Breast epithelium (tissue), 4 donors: ENCODE measurements around the gene CEP78. TPM values are rescaled to one million over a fixed set of nuclear protein-coding genes. Genes with fewer than 3 reads are reported as not detected.

Experiments
- DNase-seq, 2 donors: peaks; one replicate each; pipeline ENCODE4 v3.0.0-alpha.2; 2019; ENCODE audit warnings: low spot score in 2 of 2
- H3K27ac ChIP-seq, 2 donors: fragments of 200-600 bp; sonication (generic) in 1 of 2; one replicate each; pipeline ENCODE4 v1.5.1; 2016 to 2019; ENCODE audit warnings: mild to moderate bottlenecking in 1 of 2
- H3K27me3 ChIP-seq, 2 donors: fragments of 200-600 bp; sonication (generic) in 1 of 2; one replicate each; pipeline versions ENCODE4 v1.5.1 to v1.6.0; 2017 to 2019; ENCODE audit warnings: control low read depth in 1 of 2, mild to moderate bottlenecking in 1 of 2
- H3K36me3 ChIP-seq: fragments of 200-600 bp; one replicate; pipeline ENCODE4 v1.5.1; 2019
- H3K4me1 ChIP-seq, 2 donors: fragments of 200-600 bp; sonication (generic); one replicate each; pipeline ENCODE4 v1.5.1; 2016 to 2019; ENCODE audit warnings: control low read depth in 1 of 2
- H3K4me3 ChIP-seq, 3 donors: fragments of 200-600 bp; sonication (generic); 1 replicate in 2 of 3; 2 replicates in 1 of 3; pipeline ENCODE4 v1.5.1; 2016 to 2019; ENCODE audit warnings: mild to moderate bottlenecking in 3 of 3, moderate library complexity in 2 of 3
- H3K9me3 ChIP-seq, 2 donors: fragments of 200-600 bp; sonication (generic) in 1 of 2; one replicate each; pipeline ENCODE4 v1.5.1; 2016 to 2019; ENCODE audit warnings: control low read depth in 1 of 2
- CTCF ChIP-seq, 3 donors: fragments of 450-650 bp; IDR thresholded peaks; one replicate each; pipeline ENCODE4 v1.5.1; 2016 to 2017; ENCODE audit warnings: antibody characterized with exemption in 3 of 3, mild to moderate bottlenecking in 3 of 3, moderate library complexity in 3 of 3
- POLR2A ChIP-seq: fragments of 450-650 bp; IDR thresholded peaks from one replicate; pipeline ENCODE4 v1.6.1; 2016; ENCODE audit warnings: antibody characterized with exemption, mild to moderate bottlenecking, moderate library complexity
- POLR2AphosphoS5 ChIP-seq, 3 donors: sonication (generic); formaldehyde crosslinking; IDR thresholded peaks; one replicate each; pipeline ENCODE4 v1.6.1; 2017; ENCODE audit warnings: antibody characterized with exemption in 3 of 3
- intact Hi-C: fragments of 100-400 bp; cut with DNase I; formaldehyde crosslinking; loops from one replicate; pipeline ENCODE4 v1.15.1; 2023; ENCODE audit warnings: low total_unique reads
- total RNA-seq, 3 donors: library from RNA; depleted of rRNA; stranded (reverse); fragments of >200 nt; gene quantifications; one replicate each; pipeline ENCODE4 v1.1.0, GENCODE V29; 2016

CEP78 gene
- total RNA-seq, 3 donors from 2014 or later: 8.8 to 22.1 (median 16.4) TPM

GRCh38 chr9:78242041-78242440 is 6.2 kb downstream of the CEP78 start:
- Histone ChIP-seq H3K36me3 (peaks cover 7% of the 10 kb centered on the region), H3K27me3 (no peaks in the 10 kb centered on the region), H3K4me1 (no peaks in the 10 kb centered on the region), H3K27ac (no peak overlapping the region), H3K4me3 (no peak overlapping the region), H3K9me3 (no peaks in the 10 kb centered on the region)
- no peak for DNase-seq
- intact Hi-C loops: no loop called here
- TF ChIP-seq POLR2A: no peak
- no peak for TF ChIP-seq POLR2AphosphoS5 (IDR thresholded peaks at IDR 0.05)
- no peak for TF ChIP-seq CTCF (IDR thresholded peaks at IDR 0.05)

GRCh38 chr9:78243130-78243529 is 7.3 kb downstream of the CEP78 start:
- Histone ChIP-seq H3K9me3 (no peaks in the 10 kb centered on the region), H3K4me3 (no peak overlapping the region), H3K4me1 (no peaks in the 10 kb centered on the region), H3K27ac (no peak overlapping the region), H3K27me3 (no peaks in the 10 kb centered on the region), H3K36me3 (peaks cover 7% of the 10 kb centered on the region)
- DNase-seq: no peak
- TF ChIP-seq POLR2AphosphoS5 (IDR thresholded peaks at IDR 0.05): no peak
- TF ChIP-seq CTCF (IDR thresholded peaks at IDR 0.05): no peak
- TF ChIP-seq POLR2A: no peak
- intact Hi-C loops: no loop called here

- Histone ChIP-seq H3K4me1 (no peaks in the 10 kb centered on the region), H3K27ac (no peak overlapping the region), H3K36me3 (peaks cover 7% of the 10 kb centered on the region), H3K9me3 (no peaks in the 10 kb centered on the region), H3K4me3 (no peak overlapping the region), H3K27me3 (no peaks in the 10 kb centered on the region)
- intact Hi-C loops: no loop called here
- TF ChIP-seq POLR2A: no peak
- TF ChIP-seq CTCF (IDR thresholded peaks at IDR 0.05): no peak
- no peak for TF ChIP-seq POLR2AphosphoS5 (IDR thresholded peaks at IDR 0.05)
- no peak for DNase-seq
Measured at GRCh38 chr9:78245401-78245800, 9.5 kb downstream of the CEP78 start.

GRCh38 chr9:78248635-78249034 is 12.8 kb downstream of the CEP78 start:
- Histone ChIP-seq H3K4me3 (no peak overlapping the region), H3K27me3 (no peaks in the 10 kb centered on the region), H3K36me3 (peaks cover 2% of the 10 kb centered on the region), H3K4me1 (no peaks in the 10 kb centered on the region), H3K27ac (no peak overlapping the region), H3K9me3 (no peaks in the 10 kb centered on the region)
- TF ChIP-seq CTCF (IDR thresholded peaks at IDR 0.05) (no peak), POLR2A (no peak), POLR2AphosphoS5 (IDR thresholded peaks at IDR 0.05) (no peak)
- no peak for DNase-seq
- intact Hi-C loops: no loop called here

- H3K4me3 ChIP-seq: no peak overlapping the region
- H3K4me1 ChIP-seq: no peaks in the 10 kb centered on the region
- no peak for DNase-seq
- intact Hi-C loops: no loop called here
- no peaks in the 10 kb centered on the region for H3K9me3 ChIP-seq
- TF ChIP-seq POLR2A: no peak
- TF ChIP-seq CTCF (IDR thresholded peaks at IDR 0.05): no peak
- no peak for TF ChIP-seq POLR2AphosphoS5 (IDR thresholded peaks at IDR 0.05)
- no peaks in the 10 kb centered on the region for H3K27me3 ChIP-seq
- no peak overlapping the region for H3K27ac ChIP-seq
- no peaks in the 10 kb centered on the region for H3K36me3 ChIP-seq
Measured at GRCh38 chr9:78249542-78249941, 13.7 kb downstream of the CEP78 start.
